CMK (cell line): ENCODE data around the gene SOS1.
"Not testable (repeated sequence)": the region's sequence is repeated elsewhere in the genome, so short reads cannot be mapped to it uniquely, and the experiment has no call there.

Experiments used
- DNase-seq: peaks from one replicate; pipeline ENCODE4 v3.0.0-alpha.2; 2010; ENCODE audit warnings: low read depth

The SOS1 gene

DNA sequence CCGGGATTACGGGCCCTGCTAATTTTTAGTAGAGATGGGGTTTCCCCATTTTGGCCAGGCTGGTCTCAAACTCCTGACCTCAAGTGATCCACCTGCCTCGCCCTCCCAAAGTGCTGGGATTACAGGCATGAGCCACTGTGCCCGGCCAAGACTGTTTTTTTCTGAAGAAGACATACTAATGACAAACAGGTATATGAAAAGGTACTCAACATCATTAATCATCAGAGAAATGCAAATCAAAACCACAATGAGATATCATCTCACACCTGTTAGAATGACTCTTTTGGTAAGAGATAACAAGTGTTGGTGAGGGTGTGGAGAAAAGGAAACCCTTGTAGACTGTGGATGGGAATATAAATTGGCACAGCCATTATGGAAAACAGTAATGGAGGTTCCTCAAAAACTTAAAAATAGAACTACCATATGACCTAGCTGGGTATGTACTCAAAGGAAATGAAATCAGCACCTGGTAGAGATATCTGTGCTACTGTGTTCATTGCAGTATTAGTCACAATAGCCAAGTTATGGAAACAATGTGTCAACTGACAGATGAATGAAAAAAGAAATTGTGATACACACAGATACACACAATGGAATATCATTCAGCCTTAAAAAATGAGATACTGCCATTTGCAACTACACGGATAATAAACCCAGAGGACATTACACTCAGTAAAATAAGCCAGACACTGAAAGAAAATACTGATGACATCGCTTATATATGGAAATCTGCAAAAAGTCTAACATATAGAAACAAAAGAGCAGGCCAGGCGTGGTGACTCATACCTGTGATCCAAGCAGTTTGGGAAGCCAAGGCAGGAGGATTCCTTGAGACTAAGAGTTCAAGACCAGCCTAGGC lies 20.8 kb downstream of the SOS1 start:
- DNase-seq, result no peak

GRCh38 chr2:39099310-39099869 lies 21.5 kb downstream of the SOS1 start:
- no peak for DNase-seq

DNA sequence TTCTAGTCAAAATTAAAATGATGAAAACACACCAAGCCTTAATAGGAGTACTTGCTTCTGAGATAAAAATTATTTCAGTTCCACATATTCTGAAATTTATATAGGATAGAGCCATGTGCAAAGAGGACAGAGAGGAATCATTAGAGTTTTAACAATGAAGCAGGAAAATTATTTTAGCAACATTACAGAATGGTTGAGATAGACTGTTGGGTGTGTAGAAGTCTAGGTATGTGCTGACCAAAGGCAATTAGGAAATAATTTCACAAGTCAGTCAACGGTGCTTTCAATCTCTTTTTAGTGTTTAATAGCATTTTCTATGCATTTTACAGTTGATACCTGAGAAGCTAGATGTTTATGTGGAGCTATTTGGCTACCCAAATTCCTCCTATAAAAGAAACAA lies 25.2 kb downstream of the SOS1 start:
- DNase-seq, result no peak

- no peak for DNase-seq
These were observed 26.0 kb downstream of the SOS1 start for GRCh38 chr2:39094717-39095363.

- no peak for DNase-seq
These were observed 27.5 kb downstream of the SOS1 start for GRCh38 chr2:39093218-39093898.

- no peak for DNase-seq
These were observed 29.3 kb downstream of the SOS1 start for GRCh38 chr2:39091543-39091942.

DNA sequence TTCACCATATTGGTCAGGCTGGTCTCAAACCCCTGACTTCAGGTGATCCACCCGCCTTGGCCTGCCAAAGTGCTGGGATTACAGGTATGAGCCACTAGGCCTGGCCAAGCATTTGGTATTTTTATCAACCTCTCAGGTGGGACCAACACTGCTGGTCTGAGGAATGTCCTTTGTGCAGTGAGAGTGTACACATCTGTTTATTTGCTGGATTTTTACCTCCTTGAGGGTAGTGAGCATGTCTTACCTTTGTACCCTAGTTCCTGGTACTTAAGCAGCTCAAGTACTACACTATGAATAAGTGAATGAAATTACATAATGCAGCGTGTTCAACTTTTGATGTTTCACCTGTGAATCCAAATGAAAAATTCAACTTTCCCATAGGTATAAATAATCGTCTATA lies 29.8 kb downstream of the SOS1 start:
- DNase-seq, result no peak

GRCh38 chr2:39080152-39080551 lies 40.7 kb downstream of the SOS1 start:
- no peak for DNase-seq

GRCh38 chr2:39069890-39070465 lies 50.9 kb downstream of the SOS1 start:
- no peak for DNase-seq

GRCh38 chr2:39069136-39069515 lies 51.7 kb downstream of the SOS1 start:
- no peak for DNase-seq

GRCh38 chr2:39068299-39069135 lies 52.3 kb downstream of the SOS1 start:
- DNase-seq, result no peak

- DNase-seq, result no peak
These were observed 55.2 kb downstream of the SOS1 start for GRCh38 chr2:39065616-39066015.

- DNase-seq, result no peak
These were observed 58.5 kb downstream of the SOS1 start for GRCh38 chr2:39062320-39062719.

GRCh38 chr2:39061280-39061679 lies 59.6 kb downstream of the SOS1 start:
- no peak for DNase-seq

- DNase-seq, result no peak
These were observed 61.4 kb downstream of the SOS1 start for GRCh38 chr2:39059366-39059952.

- no peak for DNase-seq
These were observed 62.8 kb downstream of the SOS1 start for GRCh38 chr2:39058101-39058500.

- not testable (repeated sequence) for DNase-seq
These were observed 68.2 kb downstream of the SOS1 start for GRCh38 chr2:39052665-39053064.

GRCh38 chr2:39050109-39050508 lies 70.7 kb downstream of the SOS1 start:
- no peak for DNase-seq

DNA sequence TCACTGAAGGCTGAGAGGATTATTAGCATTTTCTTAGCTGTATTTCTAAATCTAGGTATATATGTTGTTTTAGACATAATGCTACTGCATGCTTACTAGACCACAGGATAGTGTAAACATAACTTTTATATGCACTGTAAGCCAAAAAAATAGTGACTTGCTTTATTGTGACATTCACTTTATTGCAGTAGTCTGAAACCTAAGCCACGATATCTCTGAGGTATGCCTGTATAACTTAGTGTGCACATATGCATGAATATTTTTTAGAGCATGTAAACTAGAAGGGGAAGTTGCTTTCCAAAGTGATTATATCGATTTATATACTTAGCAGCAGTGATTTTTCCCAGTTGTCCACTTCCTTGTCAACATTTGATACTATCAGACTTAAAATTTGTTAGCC lies 81.8 kb downstream of the SOS1 start:
- DNase-seq, result no peak

- DNase-seq, result no peak
These were observed 86.9 kb downstream of the SOS1 start for GRCh38 chr2:39033980-39034379.

DNA sequence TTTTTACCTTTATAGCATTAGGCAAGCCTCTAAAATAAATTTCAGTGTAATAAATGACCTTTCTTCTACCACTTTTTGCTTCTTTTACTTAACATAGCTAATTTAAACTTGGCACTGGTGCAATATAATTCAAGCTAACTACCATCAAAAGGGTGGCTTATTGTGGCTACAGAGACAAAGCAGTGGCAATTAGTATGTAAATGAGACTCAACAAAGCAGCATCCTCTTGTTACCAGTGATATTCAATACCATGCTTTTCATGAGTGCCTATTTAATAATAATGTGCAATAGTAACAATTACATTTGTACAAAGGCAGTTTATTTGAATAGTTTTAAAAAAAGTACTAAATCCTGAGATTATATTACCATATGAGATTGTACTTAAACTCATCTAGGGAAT lies 93.4 kb downstream of the SOS1 start:
- DNase-seq, result no peak
